ENCODE results near the gene PDZK1.
A peak's percentile ranks its signal among the peaks of the same experiment; 100 is the strongest.
"Not testable (repeated sequence)": the region's sequence is repeated elsewhere in the genome, so short reads cannot be mapped to it uniquely, and the experiment has no call there.

PDZK1 gene

GRCh38 chr1:145710291-145711027, 3.3 kb upstream of the PDZK1 start:
- no peak for DNase-seq (ENCODE audit: low read depth)

- no peak for DNase-seq (ENCODE audit: low read depth)
Observed at GRCh38 chr1:145708063-145708462, 895 bp upstream of the PDZK1 start.

GRCh38 chr1:145706086-145706664, 993 bp downstream of the PDZK1 start:
- DNase-seq (ENCODE audit: low read depth), result no peak

DNA sequence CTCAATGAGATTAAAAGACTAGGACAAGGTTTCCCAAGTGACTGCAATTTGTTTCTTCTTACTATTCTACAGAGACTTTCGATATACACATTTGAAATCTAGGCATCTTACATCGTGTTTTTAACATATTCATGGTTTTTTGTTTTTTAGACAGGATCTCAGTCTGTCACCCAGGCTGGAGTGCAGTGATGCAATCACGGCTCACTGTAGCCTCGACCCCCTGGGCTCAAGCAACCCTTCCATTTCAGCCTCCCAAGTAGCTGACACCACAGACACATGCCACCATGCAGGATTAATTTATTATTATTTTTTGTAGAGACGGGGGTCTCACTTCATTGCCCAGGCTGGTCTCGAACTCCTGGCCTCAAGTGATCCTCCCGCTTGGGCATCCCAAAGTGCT, 1.5 kb downstream of the PDZK1 start:
- no peak for DNase-seq (ENCODE audit: low read depth)

DNA sequence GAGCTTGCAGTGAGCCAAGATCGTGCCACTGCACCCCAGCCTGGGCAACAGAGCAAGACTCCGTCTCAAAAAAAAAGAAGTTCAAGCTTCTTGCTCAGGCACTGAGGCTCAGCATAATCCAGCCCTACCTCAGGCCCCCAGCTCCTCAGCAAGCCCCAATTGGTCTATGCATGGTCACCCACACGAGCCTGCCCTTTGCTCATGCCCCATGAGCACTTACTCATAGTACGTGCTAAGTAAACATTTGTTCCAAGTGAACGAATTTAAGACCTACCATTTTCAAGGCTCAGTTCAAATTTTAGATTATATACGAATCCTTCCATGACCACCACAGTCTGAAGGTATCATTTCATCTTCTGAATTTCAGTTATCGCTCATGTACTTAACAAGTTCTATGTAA, 4.3 kb downstream of the PDZK1 start:
- no peak for DNase-seq (ENCODE audit: low read depth)

GRCh38 chr1:145702052-145702451, 5.1 kb downstream of the PDZK1 start:
- no peak for DNase-seq (ENCODE audit: low read depth)

DNA sequence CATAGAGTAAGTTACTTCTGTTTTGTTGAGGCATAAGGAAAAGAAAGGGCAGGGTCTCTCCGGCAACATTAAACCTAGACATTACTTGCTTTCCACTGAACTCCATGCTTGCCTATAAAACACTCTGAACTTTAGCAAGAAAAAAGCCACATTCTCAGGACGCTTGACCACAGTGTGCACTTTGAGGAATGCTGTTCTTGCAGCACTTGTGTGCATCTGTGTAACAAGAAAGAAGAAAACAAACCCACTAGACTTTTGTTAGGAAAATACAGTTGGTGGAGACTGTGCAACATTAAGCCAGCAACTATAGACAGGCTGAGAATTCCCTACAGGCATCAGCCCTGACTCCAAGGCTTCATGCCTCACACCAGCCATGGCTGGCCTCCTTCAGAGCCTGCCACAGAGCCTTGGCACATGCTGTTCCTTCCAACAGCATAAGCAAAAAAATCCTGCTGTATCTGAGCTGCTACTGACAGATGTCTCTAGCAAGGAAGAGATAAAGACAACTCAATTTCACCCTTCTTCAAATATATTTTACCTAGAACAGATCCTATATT, 5.8 kb downstream of the PDZK1 start:
- DNase-seq (ENCODE audit: low read depth), result no peak

- DNase-seq (ENCODE audit: low read depth), result no peak
Observed at GRCh38 chr1:145696630-145696960, 10.6 kb downstream of the PDZK1 start.

DNA sequence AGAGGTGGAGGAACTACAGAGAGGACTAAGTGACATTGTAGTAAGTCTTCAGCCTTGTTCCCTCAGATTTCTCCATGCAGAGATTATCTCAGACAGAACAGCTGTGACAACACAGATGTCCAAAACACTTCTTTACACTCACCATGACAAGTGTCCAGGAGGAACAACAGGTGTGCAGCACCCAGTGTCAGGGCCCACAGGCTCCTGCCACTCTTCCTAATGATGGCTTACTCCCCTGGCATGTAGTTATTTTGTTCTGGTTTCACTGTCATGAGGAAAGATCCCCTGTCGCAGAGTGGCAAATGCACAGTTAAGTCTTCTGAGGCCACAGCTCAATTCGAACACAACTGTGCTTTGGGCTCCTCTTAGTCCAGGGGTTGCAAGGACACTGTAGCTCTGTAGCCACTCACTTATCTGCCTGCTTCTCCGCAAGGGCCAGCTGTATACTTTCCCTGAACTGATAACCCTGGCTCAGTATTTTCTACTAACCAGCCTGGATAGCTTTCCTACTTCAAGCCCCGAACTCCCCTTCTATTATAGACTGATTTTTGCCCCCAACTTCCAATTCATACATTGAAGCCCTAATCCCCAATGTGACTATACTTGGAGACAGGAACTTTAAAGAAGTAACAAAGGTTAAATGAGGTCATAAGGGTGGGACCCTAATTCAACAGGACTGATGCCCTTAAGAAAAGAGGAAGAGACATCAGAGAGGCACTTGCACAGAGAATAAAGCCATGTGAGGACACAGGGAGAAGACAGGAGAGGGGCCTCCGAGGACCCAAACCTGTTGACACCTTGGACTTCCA, 11.1 kb downstream of the PDZK1 start:
- no peak for DNase-seq (ENCODE audit: low read depth)

GRCh38 chr1:145692785-145693443, 14.3 kb downstream of the PDZK1 start:
- DNase-seq (ENCODE audit: low read depth), result no peak

DNA sequence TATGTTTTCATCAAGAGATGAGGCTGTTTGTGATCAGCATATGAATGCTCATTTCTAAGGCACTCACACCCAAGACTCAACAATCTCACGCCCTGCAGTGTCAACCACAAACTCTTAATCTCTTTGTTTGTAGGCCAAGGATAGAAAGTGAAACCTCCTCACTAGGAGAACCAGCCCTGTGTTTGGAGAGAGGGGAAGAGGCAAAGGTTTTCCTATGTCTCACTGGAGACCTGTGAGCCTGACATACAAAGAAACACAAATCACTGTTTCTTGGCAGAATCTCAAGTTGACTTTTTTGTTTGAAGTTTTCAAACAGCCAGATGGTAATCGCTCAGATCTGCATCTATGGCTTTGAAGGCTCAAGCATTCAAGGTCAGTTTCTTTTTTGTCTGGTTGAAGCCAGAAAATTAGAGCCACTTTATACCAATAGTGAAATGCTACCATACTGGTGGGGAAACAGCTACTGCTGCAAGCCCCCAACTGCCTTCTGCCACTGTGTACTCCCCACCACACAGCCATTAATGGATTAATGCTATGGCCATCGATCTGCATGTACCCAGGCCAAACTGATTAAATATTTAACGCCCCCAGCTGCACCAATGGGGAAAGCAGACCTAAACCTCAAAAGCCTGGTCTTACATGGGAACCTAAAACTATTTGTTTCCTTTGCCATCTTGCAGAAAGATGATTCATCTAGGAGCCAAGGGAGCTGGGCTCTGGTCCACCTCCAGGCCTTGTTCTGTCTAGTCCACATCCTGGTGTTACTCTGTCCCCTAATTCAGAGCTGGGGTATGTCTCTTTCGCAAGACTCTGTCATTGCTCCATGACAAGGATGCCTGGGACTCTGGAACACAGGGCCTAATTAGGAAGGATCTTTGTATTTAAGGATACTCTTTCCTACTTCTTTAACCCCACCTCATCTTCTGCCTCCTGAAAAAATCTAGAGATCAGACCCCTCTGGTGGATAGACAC, 16.3 kb downstream of the PDZK1 start:
- DNase-seq (ENCODE audit: low read depth), result peak; percentile 24

DNA sequence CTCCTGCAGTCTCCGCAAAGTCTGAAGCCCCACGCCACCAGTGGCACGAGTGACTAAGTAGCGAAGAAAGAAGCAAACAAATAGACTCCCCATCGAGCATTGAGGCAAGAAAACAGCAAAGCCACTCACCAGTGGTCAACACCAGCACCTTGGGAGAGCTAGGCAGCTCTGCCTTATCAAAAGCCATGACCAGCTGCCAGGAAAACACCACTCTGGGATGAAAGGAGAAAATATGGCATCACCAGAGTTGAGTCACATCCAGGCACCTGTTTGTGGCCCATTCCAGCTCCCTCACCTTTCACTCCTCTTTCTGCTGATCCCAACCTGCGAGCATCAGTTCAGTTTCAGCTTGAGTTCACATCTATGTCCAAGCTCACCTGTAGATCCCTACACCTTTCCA, 17.2 kb downstream of the PDZK1 start:
- DNase-seq (ENCODE audit: low read depth), result no peak

DNA sequence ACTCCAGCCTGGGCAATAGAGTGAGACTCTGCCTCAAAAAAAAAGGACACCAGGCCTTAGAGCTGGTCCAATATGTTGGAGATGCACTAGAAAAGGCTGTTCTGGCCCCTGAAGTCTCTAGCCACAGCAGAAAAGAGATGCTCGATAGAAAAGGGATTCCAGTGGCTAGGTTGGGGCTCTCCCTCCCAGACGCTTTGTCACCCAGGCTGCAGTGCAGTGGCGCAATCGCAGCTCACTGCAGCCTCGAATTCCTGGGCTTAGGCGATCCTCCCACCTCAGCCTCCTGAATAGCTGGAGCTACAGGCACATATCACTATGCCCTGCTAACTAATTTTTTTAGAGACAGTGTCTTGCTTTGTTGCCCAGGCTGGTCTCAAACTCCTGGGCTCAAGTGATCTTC, 18.2 kb downstream of the PDZK1 start:
- DNase-seq (ENCODE audit: low read depth), result no peak

GRCh38 chr1:145688328-145688727, 18.8 kb downstream of the PDZK1 start:
- no peak for DNase-seq (ENCODE audit: low read depth)

- not testable (repeated sequence) for DNase-seq (ENCODE audit: low read depth)
Observed at GRCh38 chr1:145686078-145686477, 21.1 kb downstream of the PDZK1 start.

GRCh38 chr1:145684858-145685257, 22.3 kb downstream of the PDZK1 start:
- DNase-seq (ENCODE audit: low read depth), result not testable (repeated sequence)

DNA sequence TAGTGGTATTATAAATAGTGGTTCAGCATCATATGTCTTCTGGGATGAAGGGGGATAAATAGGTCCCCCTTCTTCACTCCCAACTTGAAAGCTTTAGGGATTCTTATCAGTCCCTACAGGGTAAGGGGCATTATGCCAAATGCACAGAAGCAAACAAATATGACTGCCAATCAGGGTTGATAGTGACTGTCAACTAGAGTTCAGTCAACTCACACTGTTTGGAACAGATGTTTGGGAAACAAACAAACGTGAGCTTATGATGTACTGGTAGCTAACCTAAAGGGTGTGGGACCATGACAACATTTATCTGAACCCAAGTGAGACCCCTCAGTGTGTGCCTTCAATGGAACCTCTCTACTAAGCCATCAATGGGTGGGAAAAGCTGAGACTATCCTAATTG, 34.0 kb downstream of the PDZK1 start:
- not testable (repeated sequence) for DNase-seq (ENCODE audit: low read depth)

DNA sequence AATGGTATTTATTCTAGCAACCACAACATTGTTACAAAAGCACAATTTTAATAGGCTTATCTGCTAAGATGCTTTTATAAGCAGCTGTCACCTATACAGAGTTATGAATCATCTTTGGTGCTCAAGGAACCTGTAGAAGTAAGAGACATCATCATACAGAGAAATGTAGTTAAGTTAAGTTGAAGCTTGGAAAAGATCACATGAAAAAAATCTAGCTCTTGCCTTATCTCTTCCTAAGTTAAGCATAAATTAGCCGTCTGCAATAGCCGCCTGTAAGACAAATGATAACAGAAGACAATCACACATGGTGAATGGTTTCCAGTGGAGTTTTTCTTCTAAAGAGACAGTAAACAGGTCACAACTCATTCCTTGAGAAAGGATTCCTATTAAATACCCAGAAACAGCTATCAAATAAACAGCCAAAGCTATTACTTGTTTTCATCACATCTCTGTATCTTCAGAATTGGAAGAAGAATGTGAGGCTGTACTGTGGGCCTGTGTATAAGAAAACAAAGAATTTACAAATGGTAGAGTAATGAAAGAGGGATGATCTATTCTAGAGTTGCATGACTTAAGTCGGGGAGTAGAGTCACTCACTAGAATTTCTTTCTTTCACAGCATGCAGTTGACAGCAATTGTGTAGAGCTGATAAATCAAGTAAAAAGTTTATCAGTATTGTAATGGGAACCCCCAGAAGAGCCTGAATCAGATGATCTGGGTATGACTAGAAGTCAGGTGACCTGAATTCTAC, 36.0 kb downstream of the PDZK1 start:
- DNase-seq (ENCODE audit: low read depth), result not testable (repeated sequence)

DNA sequence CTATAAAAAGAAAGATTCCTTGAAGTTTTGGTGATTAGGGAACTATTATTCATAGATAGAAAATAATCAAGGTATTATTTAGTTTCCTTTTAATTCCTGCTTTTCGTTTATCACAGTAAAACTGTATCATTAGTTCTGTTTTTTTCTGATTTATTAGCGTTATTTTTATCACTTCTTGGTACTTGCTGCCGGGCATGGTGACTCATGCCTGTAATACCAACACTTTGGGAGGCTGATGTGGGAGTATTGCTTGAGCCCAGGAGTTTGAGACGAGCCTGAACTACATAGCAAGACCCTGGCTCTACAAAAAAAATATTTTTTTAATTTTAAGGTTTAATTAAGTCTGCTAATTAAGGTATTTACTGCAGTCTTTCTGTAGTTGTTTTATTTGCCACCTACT, 42.2 kb downstream of the PDZK1 start:
- not testable (repeated sequence) for DNase-seq (ENCODE audit: low read depth)

DNA sequence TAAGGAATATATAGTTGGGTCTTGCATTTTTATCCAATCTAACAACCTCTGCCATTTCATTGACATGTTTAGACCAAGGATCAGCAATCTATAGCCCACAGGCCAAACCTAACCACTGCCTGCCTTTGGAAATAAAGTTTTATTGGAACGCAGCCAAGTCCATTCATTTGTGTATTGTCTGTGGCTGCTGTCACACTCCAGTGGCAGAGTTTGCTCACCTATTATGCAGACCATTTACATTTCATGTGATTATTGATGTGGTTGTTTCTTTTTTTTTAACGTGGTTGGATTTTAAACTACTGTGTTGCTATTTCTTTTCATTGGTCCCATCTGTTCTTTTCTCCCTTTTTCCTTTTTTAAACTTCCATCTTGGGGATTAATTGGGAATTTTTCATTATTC, 44.7 kb downstream of the PDZK1 start:
- DNase-seq (ENCODE audit: low read depth), result not testable (repeated sequence)

Measured in fibroblast of the conjunctiva (primary cell).